ENCODE results near the gene PLEKHO2.

Gene PLEKHO2

DNA sequence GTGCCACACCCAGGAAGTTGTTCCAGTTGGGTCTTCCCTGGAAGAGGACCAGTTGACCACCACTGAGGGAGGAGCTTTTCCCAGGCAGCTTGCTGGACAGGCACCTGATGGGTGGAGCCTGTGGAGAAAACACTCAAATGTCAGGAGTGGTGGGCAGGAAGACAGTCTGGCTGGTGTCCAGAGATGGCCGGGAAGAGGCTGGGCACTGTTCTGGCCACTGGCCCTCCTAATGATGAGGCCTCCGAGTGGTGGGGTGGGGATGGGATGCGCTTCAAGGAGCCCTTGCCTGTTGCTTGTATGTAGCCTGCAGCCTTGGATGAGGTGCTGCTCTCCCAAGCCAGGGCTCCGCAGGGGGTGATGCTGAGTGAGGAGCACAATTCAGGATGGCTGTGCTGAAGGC lies 12.3 kb downstream of the PLEKHO2 start:
- Histone ChIP-seq H3K4me3 (ENCODE audit: low read length) (no peak overlapping the region), H3K36me3 (ENCODE audit: control insufficient read depth, low read length) (peaks cover 77% of the 10 kb centered on the region), H3K27me3 (ENCODE audit: control insufficient read depth, low read length) (no peaks in the 10 kb centered on the region), H3K9me3 (ENCODE audit: control insufficient read depth, insufficient read depth, low read length) (no peaks in the 10 kb centered on the region), H3K79me2 (ENCODE audit: control insufficient read depth, low read length) (peaks cover 54% of the 10 kb centered on the region), H3K27ac (ENCODE audit: low read depth, low read length) (no peak overlapping the region), H3K4me1 (ENCODE audit: control insufficient read depth, low read length) (peaks cover 31% of the 10 kb centered on the region), H3F3A (ENCODE audit: control insufficient read depth, insufficient read depth) (peaks cover 3% of the 10 kb centered on the region; the same call in 1 of the 2 replicates), H4K20me1 (ENCODE audit: control insufficient read depth, insufficient read depth, low read depth, low read length) (no peaks in the 10 kb centered on the region; the same call in 1 of the 2 replicates), H3K4me2 (ENCODE audit: low read length) (no peak overlapping the region), H3K9me2 (replicated peaks; ENCODE audit: control insufficient read depth, low read length) (no peaks in the 10 kb centered on the region)
- no peak for TF ChIP-seq CTCF (IDR thresholded peaks at IDR 0.05; ENCODE audit: low read depth, low read length, poor library complexity, severe bottlenecking)
- TF ChIP-seq EZH2phosphoT487 (IDR thresholded peaks at IDR 0.05; ENCODE audit: borderline replicate concordance, low read length), result no peak

- Histone ChIP-seq H3K36me3 (ENCODE audit: control insufficient read depth, low read length) (peaks cover 82% of the 10 kb centered on the region), H3K27ac (ENCODE audit: low read depth, low read length) (no peak overlapping the region), H3K4me2 (ENCODE audit: low read length) (no peak overlapping the region), H3K4me3 (ENCODE audit: low read length) (no peak overlapping the region), H3K27me3 (ENCODE audit: control insufficient read depth, low read length) (no peaks in the 10 kb centered on the region), H3K9me3 (ENCODE audit: control insufficient read depth, insufficient read depth, low read length) (no peaks in the 10 kb centered on the region), H3K4me1 (ENCODE audit: control insufficient read depth, low read length) (peaks cover 31% of the 10 kb centered on the region), H3K9me2 (replicated peaks; ENCODE audit: control insufficient read depth, low read length) (no peaks in the 10 kb centered on the region), H4K20me1 (ENCODE audit: control insufficient read depth, insufficient read depth, low read depth, low read length) (no peaks in the 10 kb centered on the region; the same call in 1 of the 2 replicates), H3K79me2 (ENCODE audit: control insufficient read depth, low read length) (peaks cover 57% of the 10 kb centered on the region), H3F3A (ENCODE audit: control insufficient read depth, insufficient read depth) (peaks cover 3% of the 10 kb centered on the region; the same call in 1 of the 2 replicates)
- TF ChIP-seq CTCF (IDR thresholded peaks at IDR 0.05; ENCODE audit: low read depth, low read length, poor library complexity, severe bottlenecking) (no peak), EZH2phosphoT487 (IDR thresholded peaks at IDR 0.05; ENCODE audit: borderline replicate concordance, low read length) (no peak)
Measured at GRCh38 chr15:64854526-64854925, 12.8 kb downstream of the PLEKHO2 start.

- H3K36me3 ChIP-seq (ENCODE audit: control insufficient read depth, low read length), result peaks cover 86% of the 10 kb centered on the region
- peaks cover 57% of the 10 kb centered on the region for H3K79me2 ChIP-seq (ENCODE audit: control insufficient read depth, low read length)
- H3K27ac ChIP-seq (ENCODE audit: low read depth, low read length), result no peak overlapping the region
Measured at GRCh38 chr15:64855205-64855975, 13.7 kb downstream of the PLEKHO2 start.

More at GRCh38 chr15:64855205-64855975, 13.7 kb downstream of the PLEKHO2 start:
- H3K4me2 ChIP-seq (ENCODE audit: low read length), result no peak overlapping the region
- H3K9me3 ChIP-seq (ENCODE audit: control insufficient read depth, insufficient read depth, low read length), result no peaks in the 10 kb centered on the region
- no peaks in the 10 kb centered on the region; the same call in 1 of the 2 replicates for H4K20me1 ChIP-seq (ENCODE audit: control insufficient read depth, insufficient read depth, low read depth, low read length)
- H3K27me3 ChIP-seq (ENCODE audit: control insufficient read depth, low read length), result no peaks in the 10 kb centered on the region
- peaks cover 31% of the 10 kb centered on the region for H3K4me1 ChIP-seq (ENCODE audit: control insufficient read depth, low read length)
- no peak for TF ChIP-seq CTCF (IDR thresholded peaks at IDR 0.05; ENCODE audit: low read depth, low read length, poor library complexity, severe bottlenecking)
- no peak for TF ChIP-seq EZH2phosphoT487 (IDR thresholded peaks at IDR 0.05; ENCODE audit: borderline replicate concordance, low read length)
- no peak overlapping the region for H3K4me3 ChIP-seq (ENCODE audit: low read length)
- no peaks in the 10 kb centered on the region for H3K9me2 ChIP-seq (replicated peaks; ENCODE audit: control insufficient read depth, low read length)
- H3F3A ChIP-seq (ENCODE audit: control insufficient read depth, insufficient read depth), result peaks cover 3% of the 10 kb centered on the region; the same call in 1 of the 2 replicates
